ENCODE data around the gene CEBPZOS.

CEBPZOS gene

GRCh38 chr2:37244017-37244416, 47.7 kb downstream of the CEBPZOS start:
- DNase-seq: no peak

- no peak for DNase-seq
These were observed 48.5 kb downstream of the CEBPZOS start for GRCh38 chr2:37244755-37245154.

DNA sequence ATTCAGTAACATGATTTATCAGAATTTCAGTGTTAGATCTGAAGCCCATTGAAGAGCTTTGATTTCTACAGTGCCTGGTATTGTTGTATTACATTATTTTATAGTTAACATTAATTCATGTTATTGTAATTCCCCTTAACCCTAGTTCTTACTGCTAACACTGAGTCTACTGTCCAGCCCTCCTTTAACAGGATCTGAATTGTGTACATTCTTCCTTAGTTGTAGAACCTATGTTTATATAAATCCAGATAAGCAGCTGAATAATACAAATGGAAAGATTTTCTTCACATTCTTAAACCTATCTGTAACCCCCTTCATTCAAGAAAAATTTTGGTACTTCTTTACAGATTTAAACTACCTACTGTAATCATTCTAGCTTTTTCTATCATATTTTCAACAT, 49.9 kb downstream of the CEBPZOS start:
- DNase-seq: no peak

GRCh38 chr2:37250869-37251740, 54.8 kb downstream of the CEBPZOS start:
- no peak for DNase-seq
